ENCODE measurements around the gene GLRX5.

Gene GLRX5

DNA sequence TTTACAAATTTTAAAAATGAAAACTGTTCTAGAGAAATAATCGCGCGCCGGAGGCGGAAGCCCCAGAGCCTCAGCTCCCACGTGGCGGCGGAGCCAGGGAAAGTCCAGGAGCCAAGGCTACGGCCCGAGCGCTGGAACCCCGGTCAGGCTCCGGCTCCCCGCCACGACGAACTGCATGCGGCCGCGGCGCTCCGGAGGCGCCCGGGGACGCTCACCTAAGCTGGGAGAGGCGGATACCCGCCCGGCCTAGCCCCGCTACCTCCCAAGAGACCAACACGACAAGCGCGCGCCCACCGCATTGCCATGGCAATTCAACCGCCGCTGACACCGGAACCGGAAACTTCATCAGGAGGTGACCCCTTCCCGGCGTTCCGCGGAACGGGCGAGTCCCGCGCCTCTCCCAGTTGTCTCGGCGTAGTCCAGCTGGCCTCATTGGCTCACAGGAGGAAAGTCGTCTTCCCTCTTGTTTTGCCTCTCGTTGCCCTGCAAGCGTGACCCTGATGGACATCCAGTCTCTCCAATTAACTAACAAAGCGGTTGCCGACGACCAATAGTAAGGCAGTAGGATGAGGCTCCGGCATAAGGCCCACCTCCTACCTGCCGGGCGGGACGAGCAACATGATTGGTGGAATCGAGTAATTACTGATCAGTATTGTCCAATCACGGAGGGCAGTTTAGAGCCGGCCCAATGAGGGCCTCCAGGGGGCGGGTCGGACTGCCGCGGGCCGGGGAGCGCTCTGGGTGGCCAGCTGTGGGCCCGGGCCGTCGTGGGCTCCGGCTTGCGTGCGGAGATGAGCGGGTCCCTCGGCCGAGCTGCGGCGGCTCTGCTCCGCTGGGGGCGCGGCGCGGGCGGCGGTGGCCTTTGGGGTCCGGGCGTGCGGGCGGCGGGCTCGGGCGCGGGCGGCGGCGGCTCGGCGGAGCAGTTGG lies at the start of gene GLRX5:
GLRX5 (plus strand) TSS at position 752 of the 927 bp plus-strand sequence; CDS start at position 792, 40 bp downstream.
- DNase-seq (ENCODE audit: low read depth), result peak; percentile 92

DNA sequence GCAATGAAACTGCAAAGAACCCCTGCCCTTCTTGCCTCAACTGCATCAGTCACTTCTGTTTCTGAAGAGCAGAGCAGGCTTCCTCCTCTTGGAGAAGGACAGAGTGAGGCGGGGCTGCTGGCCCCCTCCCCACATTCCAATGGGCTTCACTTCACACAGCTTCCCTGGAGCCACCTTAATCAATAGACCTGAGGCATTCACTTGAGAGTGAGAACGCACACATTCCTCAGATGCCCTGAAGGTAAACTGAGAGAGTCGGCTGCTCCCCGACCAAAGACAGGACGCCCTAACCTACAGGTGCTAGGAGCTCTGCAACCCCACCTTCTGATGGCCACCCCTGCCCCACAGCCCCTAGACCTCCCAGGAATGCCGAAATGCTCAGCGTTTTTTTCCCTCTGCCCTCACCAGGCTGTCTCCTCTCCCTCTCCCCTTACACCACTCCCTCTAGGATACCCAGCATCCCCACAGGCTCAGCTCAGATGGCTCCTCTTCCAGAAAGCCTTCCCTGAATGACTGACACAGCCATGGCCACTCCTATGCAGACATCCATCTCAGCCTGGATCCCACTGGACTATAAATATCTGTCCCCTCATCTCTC lies 49.5 kb upstream of the GLRX5 start:
- no peak for DNase-seq (ENCODE audit: low read depth)

DNA sequence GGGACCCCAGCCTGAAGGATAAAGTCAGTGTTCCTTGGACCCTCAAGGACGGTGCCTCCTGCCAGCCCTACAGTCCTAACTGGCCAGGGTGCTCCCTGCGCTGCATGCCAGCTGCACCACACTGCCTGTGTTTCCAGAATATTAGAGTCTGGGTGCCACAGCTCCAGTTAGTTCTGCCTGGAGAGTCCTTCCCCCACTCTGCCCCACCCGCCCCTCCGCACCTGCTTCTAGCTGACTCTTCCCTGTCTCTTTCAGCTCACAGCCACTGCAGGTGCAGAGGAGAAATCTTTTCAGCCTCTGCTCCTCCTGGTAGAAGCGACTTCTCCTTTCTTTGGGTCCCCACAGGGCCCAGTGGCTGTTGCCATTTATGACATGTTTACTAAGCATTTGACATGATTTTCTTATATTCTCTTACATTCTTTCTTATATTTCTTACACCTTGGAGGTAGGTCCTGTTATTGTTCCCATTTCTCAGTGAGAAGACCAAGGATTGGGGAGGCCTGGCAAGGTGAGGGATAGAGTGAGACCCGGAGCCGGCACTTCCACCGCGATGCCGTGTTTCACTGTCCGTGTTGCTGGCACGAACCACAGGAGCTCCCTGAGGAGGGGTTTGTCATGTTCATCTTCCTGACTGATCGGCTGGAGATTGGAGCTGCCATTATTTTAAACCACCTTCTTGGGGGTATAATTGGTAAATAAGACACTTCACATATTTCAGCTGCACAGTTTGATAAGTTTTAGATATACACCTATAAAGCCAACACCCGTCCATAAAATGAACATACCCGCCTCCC lies 47.8 kb upstream of the GLRX5 start:
- DNase-seq (ENCODE audit: low read depth), result no peak

DNA sequence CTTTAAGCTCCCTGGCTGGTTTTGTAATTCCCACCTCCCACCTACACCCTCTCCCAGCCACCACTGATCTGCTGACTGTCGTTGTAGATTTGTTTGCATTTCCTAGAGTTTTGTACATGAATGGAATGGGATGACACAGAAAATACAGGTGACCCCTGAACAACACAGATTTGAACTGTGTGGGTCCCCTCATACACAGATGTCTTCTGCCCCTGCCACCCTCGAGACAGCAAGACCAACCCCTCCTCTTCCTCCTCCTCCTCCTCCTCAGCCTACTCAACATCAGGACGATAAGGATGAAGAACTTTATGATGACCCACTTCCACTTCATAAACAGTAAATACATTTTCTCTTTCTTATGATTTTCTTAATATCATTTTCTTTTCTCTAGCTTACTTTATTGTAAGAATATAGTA lies 47.2 kb upstream of the GLRX5 start:
- DNase-seq (ENCODE audit: low read depth), result no peak

DNA sequence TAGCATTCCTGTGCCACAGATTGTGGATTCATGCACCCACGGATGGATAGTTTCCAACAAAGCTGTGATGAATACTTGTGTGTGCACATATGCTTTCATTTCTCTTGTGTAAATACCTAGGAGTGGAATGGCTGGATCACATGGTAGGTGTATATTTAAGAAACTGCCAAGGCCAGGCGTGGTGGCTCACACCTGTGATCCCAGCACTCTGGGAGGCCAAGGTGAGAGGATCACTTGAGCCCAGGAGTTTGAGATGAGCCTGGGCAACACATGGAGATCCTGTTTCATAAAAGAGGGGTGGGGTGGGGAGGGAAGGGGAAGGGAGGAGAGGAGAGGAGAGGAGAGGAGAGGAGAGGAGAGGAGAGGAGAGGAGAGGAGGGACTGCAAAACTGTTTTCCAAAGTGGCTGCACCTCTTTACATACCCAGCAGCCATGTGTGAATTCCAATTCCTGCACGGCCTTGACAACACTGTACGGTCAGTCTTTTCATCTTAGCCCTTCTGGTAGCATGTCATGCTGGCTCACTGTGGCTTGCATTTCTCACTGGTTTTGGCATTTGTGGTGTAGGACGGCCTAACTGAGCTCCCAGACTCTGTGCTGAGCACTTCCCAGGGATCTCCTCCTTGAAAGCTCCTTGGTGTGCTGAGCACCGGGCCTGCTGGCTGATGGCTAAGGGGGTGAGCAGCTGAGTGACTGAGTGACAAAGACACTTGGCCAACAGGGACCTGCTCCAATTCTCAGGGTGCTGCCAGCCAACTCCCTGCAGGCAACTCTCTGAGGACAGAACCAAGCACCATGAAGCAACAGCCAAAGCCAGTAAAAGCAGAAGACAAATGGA lies 46.3 kb upstream of the GLRX5 start:
- no peak for DNase-seq (ENCODE audit: low read depth)

DNA sequence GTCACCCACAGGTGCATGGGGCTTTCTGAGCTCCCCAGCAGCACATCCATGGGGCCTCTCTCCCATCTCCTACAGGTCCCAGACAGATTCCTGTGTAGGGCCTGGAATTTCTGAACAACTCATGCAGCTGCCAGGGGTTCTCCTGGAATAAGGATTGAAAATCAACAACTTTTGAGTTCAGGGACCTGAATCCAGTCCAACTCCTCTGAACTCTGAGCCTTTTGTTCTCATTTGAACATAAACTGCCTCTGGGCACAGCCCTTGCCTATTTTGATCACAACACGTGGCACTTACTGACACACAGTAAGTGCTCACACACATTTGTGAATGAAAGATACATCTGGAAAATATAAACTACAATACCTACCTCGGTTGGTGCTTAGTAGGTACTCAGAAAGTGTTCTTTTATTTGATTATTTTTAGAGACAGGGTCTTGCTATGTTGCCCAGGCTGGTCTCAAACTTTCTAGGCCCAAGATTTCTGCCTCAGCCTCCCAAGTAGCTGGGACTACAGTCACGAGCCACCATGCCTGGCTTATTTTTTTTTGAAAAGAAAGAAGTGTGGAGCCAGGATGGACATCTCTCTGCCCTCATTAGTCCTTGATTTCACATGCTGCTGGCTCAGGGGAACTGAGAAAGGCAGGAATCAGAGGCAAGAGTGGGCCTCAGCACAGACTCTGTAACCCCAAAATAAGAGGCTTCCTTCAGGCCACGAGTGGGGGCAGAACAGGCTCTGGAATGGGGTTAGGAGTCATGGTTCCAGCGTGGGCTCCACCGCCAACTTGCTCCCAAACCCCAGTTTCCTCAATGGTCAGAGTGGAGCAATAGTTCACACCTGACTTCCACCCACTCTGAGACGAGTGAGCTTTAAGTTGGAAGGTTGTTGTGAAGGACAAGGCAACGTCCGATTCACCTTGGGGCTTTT lies 45.4 kb upstream of the GLRX5 start:
- no peak for DNase-seq (ENCODE audit: low read depth)

DNA sequence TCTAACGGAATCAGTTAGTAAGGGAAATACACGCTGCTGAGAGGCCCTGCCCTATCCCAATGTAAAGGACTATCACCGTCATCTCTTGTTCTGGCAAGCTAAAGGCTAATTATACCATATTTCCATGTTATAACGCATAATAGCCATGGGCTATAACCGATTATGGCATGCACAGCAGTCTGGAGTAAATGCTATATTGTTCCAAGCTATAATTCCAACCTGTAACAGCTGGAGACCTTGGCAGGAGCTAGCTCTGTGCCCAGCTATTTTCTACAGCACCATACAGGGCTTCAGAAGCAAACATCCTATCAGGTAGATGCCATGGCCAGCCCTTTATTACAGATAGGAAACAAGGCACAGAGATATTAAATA lies 44.7 kb upstream of the GLRX5 start:
- DNase-seq (ENCODE audit: low read depth), result no peak

DNA sequence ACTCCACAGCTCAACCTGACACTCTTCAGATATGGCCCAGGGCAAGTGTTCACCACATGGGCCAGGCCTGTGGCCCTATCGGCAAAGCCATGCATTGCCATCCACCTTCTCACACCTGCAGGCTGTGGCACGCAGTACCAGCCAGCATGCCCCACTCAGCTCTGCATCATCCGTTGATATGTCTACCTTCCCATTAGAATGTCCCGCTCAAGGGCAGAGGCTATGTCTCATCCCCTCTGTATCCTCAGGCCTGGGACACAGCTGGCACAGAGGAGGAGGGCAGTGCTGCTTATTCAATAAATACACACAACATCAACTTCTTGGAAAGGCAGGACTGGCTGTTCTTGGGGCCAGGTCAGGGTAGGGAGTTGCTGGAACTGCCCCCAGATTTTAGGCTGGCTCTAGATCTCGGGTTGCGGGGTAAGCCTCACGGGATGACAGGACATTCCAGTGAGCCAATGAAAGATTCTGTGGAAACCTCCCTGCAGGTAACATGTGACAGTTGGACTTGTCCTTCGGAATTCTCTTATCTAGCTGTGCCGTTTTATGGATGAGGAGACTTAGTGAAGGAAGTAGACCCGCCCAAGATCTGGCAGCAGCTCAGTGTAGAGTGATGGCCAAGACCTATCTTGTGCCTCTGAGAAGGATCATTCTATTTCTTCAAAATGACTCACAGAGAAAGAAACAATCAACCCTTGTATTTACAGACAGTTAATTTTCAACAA lies 44.0 kb upstream of the GLRX5 start:
- no peak for DNase-seq (ENCODE audit: low read depth)

DNA sequence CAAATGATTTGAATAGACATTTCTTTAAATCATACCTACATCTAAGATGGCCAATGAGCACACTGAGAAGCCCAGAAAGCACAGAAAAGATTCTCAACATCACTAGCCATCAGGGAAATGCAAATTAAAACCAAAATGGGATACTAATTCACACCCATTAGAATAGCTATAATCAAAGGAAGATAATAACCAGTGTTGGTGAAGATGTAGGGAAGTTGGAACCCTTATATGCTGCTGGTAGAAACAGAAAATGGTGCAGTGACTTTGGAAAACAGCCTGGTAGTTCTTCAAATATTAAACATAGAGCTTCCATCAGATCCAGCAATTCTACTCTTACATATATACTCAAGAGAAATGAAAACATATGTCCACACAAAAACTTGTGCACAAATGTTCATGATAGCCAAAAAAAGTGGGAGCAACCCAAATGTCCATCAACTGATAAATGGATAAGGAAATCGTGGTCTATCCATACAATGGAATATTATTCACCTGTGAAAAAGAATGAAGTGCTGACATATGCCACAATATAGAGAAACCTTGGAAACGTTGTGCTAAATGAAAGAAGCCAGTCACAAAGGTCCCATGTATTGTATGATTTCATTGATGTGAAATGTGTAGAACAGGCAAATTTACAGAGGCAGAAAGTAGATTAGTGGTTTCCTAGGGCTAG lies 42.8 kb upstream of the GLRX5 start:
- no peak for DNase-seq (ENCODE audit: low read depth)

DNA sequence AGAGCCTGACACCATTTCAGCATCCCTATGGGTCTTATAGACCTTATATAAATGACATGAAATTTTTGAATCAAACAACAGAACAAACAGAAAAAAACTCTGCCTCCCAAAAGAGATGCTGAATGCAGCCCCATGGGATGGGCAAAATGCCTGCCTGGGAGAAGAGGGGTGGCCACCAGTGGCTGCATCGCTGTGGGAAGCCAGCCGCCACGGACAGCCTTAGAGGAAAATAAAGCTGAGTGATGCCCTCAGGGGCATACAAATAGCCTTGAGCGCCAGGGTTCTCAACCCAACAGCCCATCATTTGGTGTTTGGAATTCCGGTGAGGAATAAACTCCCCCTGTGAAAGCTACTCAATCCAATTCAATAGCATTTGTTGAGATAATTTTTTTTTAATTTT lies 41.3 kb upstream of the GLRX5 start:
- DNase-seq (ENCODE audit: low read depth), result no peak

DNA sequence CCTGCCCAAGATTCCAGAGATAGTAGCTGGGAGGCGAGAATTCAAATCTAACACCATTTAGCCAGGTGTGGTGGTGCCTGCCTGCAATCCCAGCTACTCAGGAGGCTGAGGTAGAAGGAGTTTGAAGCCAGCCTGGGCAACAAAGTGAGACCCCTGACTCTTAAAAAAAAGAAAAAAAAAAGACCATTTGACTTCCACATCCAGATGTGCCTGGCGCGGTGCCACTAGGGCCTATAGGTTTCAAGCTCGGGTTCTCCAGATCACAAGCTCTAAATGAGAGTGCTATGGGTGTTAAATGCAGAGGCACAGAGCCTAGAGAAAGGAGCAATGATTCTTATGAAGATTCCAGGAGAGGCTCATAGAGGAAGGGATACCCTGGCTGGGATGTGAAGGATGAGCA lies 40.9 kb upstream of the GLRX5 start:
- no peak for DNase-seq (ENCODE audit: low read depth)

DNA sequence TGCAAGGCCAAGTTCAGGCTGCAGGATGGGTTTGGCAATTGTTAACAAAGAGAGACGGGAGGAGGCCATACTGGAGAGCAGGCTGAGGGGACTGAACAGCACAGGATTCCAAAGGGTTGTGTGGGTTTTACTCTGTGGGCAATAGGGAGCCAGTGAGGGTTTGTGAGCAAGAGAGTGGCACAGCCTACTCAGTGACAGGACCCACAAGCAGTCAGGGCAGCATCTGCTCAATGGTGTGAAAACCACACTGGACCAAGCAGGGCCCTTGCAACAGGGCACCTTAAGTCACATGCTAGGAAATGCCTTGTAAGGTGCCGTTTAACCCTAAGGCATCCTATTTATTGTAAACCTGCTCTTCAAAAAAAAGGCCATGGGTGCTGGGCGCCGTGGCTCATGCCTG lies 40.4 kb upstream of the GLRX5 start:
- no peak for DNase-seq (ENCODE audit: low read depth)

DNA sequence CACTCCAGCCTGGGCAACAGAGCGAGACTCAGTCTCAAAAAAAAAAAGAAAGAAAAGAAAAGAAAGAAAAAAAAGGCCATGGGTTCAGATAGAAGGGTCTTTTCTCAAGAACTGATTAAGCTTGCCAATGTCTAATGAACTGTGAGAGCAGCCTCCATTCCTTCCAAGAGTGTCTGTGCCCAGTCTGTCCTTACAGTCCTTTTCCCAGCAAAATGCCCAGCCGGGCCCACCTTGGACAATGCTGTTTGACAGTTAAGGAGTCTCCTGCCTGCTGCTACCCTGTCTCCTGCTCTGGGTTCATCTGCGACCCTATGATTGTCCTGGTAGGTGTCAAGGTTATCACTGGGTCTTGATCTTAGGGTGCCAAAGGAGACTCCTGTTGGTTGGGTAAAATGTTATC lies 39.8 kb upstream of the GLRX5 start:
- DNase-seq (ENCODE audit: low read depth), result no peak

DNA sequence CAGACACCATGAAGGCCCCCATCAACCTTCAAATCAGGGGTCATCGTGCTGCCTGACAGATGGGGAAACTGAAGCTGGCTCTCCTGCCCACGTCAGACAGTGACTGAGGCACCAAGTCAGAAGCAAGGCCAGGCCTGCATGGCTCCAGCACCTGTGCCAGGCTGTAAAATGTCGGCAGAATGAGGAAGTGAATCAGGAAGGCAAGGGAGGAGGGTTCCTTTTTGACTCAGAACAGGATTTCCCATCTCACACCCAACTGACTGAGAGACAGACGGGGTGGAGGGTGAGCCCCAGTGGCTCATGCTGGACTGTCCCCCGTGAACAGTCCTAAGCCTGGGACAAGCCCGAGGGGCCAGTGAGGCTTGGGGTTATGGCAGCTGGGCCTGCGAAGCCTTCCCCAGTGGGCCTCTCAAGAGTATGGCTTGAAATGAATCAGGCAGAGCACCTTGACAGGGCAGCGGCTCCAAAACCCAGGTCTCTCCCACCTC lies 39.3 kb upstream of the GLRX5 start:
- no peak for DNase-seq (ENCODE audit: low read depth)

DNA sequence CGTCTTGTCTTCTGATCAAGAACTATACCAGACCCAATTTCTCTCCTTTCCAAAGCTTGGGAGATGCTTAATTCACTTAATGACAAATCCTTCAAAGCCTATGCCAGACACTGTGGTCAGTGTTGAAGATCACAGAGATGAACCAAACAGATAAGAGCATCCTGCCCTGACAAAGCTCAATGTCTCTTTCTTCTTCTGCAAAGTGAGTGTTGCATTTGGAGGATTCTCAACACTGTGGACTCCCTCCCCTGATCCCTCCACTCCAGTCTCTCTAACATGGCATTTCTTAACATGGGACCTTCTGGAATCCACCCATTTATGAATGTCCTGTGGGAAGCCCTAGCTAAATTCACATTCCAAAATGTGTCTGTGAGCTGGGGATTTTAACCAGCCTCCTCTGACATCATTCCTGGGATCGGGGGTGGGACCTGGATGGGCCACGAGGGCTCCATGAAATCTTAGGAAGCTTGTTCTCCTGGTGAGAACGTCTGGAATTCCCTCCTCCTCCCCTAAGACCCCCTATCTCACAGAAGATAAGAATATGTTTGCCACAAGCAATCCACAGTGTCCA lies 38.7 kb upstream of the GLRX5 start:
- DNase-seq (ENCODE audit: low read depth), result no peak

DNA sequence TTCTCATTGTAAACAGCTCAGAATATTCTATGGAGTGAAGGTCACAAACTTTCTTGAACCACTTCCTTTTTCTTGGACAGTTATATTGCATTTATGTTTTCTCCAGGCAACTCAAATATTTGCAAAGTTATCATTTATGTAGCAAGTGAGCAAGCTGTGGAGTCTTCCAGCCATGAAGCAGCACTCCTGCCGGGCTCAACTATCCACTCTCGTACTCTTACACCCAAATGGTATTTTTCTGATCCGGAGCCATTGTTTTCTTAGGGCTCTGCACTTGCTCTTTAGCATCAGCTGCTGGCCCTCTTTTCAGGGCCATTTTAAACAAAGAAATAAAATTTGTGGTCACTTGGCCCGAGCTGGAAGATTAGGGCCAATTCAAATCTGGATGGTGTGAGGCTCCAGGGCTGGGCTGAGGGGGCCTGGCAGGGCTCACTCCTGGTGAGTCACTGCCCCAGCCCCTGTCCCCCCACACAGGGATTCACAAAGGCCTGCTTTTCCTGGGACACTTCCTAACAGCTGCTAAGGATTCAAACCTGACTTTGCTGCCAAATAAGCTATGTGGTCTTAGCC lies 38.1 kb upstream of the GLRX5 start:
- no peak for DNase-seq (ENCODE audit: low read depth)

DNA sequence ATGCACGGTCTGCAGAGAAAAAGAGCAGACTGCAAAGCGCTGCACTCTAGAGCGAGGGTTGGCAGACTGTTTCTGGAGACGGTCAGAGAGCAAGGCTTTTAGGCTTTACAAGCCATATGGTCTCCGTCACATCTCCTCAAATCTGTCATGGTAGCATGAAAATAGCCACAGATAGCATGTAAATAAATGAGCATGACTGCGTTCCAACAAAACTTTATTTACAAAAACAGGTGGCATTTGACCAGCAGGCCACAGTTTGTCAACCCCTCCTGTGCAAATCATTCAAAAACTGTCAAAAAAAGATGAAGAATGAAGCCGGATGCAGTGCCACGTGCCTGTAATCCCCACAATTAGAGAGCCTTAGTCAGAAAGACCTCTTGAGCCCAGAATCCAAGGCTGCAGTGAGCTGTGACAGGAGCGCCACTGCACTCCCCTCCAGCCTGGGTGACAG lies 37.3 kb upstream of the GLRX5 start:
- DNase-seq (ENCODE audit: low read depth), result no peak

DNA sequence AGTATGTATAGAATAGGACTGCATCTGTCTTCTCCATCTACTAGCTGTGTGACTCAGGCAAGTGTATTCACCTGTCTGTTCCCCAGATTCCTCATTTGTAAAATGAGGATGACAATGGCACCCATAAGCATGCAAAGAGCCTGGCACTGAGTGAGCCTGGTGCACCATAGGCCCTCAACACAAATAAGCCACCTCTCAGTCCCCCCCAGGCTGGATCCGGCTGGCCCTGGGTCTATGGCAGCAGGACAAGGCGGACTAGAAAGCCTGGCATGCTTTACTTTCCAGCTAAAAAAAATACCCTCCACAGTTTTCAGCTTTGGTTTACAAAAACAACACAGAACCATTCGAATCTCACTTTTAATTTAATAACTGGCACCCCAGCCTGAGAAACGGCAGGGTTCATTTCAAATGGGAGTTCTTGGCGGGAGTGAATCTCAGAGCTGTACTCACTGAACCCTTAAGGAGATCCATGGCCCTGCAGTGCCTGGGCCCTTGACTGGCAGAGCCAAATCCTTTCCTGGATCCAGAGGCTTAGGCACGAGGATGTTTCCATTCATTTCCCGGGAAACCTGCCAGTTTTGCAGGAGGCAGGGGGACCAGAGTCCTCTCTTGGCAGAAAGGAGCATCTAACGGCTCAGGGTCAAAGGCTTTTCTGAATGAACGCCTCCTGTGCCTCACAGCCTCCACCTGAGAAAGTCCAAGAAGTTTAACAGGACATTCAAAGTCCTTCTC lies 36.1 kb upstream of the GLRX5 start:
- DNase-seq (ENCODE audit: low read depth), result no peak
